GM20431 (cell line): ENCODE results near the gene MLLT1.

Source experiments
- in situ Hi-C: fragments of 300-500 bp; cut with MseI, MboI; formaldehyde crosslinking; loops from one replicate; pipeline ENCODE4 v1.15.0; 2020; ENCODE audit warnings: low sequenced_read_pairs; ENCODE audit not compliant: unreplicated experiment

MLLT1 gene

GRCh38 chr19:6185093-6185834, 94.5 kb downstream of the MLLT1 start:
- in situ Hi-C loops, result no loop called here

GRCh38 chr19:6181119-6181518, 98.7 kb downstream of the MLLT1 start:
- in situ Hi-C loops, result no loop called here

- in situ Hi-C loops, result no loop called here
These were observed 106.6 kb downstream of the MLLT1 start for GRCh38 chr19:6173190-6173589.

- in situ Hi-C loops, result no loop called here
These were observed 107.5 kb downstream of the MLLT1 start for GRCh38 chr19:6172074-6172863.

GRCh38 chr19:6167115-6167514, 112.7 kb downstream of the MLLT1 start:
- in situ Hi-C loops, result no loop called here

- in situ Hi-C loops, result no loop called here
These were observed 114.8 kb downstream of the MLLT1 start for GRCh38 chr19:6164906-6165531.

GRCh38 chr19:6161271-6161850, 118.4 kb downstream of the MLLT1 start:
- in situ Hi-C loops, result no loop called here
